WI38 (cell line): ENCODE results near the gene SNTG2.

Experiments
- H3K4me3 ChIP-seq: 2 replicates; pipeline ENCODE4 v1.5.1; 2011; ENCODE audit warnings: low read depth, mild to moderate bottlenecking, control low read depth, low read length
- CTCF ChIP-seq: IDR thresholded peaks from 2 replicates; pipeline ENCODE4 v1.5.1; 2012; ENCODE audit warnings: low read depth, mild to moderate bottlenecking, control low read depth, low read length

The SNTG2 gene

DNA sequence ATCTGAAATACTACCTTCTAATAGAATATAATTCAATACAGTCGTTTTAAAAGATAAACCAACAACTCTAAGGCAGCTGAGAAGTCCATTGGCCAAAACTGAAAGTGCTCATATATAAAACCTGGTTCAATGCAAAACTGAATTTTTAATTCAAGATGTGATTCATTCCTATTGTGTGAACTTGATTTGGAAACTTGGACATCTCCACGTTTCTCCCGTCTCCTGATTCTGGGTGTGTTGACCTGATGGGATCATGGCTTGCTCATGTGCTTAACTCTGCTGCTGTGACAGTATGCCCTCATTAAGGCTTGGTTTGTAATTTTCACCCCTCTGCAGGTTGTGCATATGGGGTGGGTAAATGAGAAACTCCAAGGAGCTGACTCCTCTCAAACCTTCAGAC lies 296.3 kb downstream of the SNTG2 start:
- H3K4me3 ChIP-seq = no peak overlapping the region
- TF ChIP-seq CTCF = no peak

DNA sequence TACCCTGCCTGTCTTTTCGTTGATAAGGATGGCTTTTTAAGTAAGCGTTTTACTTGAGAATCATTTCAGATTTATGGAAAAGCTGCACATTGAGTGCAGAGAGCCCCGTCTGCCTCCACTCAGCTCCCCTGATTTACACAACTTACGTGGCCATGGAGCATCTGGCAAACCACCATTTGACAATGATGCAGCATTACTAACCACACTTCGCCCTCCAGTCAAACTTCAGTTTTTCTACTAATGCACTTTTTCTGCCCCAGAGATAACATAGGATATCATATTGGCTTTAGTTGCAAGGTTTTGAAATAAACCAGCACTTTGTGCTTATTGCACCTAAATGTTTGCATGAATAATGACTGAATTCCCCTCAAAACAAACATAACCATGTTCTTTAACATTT lies 297.5 kb downstream of the SNTG2 start:
- no peak for TF ChIP-seq CTCF
- no peak overlapping the region for H3K4me3 ChIP-seq

DNA sequence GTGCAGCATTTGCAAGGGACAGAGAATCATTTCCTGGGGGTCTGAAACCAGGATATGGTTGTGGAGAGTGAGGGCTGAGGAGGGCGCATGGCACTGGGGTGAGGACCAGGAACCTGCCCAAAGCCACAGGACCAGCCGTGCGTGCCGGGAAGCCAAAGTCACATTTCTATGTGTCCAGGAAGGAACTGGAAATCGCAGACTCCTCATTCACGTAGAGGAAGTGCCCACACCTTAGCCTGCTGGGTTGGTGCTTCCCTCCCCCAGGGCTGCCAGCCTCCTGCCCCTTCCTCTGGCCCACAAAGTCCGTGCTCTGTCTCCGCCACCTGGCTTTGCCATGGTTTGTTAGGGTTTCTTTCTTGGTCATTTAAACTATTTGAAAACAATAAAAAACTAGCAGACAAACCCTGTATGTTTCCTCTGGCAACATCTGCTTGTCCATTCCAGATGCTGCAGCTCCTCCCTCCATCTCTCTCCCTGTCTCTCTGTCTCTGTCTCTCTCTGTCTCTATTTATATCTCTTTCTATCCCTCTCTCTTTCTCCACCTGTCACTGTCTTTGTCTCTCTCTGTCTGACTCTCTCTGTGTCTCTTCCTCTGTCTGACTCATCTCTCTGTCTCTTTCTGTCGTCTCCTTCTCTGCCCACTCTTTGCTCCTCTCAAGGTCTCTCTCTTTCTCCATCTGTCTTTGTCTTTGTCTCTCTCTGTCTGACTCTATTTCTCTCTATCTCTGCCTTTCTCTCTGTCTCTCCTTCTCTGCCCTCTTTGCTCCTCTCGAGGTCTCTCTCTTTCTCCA lies 299.4 kb downstream of the SNTG2 start:
- TF ChIP-seq CTCF = no peak
- no peak overlapping the region for H3K4me3 ChIP-seq

- H3K4me3 ChIP-seq = no peak overlapping the region
- no peak for TF ChIP-seq CTCF
These were observed 300.9 kb downstream of the SNTG2 start for GRCh38 chr2:1251520-1251919.

- TF ChIP-seq CTCF = no peak
- H3K4me3 ChIP-seq = no peak overlapping the region
These were observed 303.0 kb downstream of the SNTG2 start for GRCh38 chr2:1253629-1254028.

DNA sequence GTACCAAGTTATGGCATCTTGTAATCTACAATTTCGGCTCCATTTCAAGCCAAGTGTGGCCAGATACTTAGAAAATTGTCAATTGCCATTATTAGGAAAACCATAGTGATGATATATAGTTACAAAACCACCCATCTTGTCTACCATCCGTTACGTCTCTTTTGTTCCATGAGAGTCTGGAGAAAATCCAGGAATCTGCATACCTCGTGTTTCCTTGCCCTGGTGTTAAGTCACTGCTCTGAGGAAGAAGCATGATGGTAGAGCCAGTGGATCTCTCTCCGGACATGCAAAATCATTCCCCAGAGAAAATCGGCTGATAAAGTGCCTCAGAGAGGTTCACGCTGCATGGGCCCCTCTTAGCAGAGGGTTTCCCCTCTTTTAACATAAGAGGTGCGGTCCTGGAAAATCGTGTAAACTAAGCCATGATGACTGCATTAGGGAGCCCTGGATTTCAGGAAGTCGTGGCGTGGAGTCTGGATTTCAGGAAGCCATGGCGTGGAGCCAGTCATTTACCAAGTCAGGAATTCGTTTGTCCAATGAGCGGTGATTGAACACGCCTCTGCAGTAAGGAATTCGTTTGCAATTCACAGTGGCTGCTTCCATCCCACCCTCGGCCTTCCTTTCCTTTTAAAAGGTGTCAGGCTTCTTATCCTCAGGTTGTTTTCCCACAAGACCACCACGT lies 304.2 kb downstream of the SNTG2 start:
- H3K4me3 ChIP-seq = no peak overlapping the region
- TF ChIP-seq CTCF = no peak

- TF ChIP-seq CTCF = no peak
- no peak overlapping the region for H3K4me3 ChIP-seq
These were observed 306.1 kb downstream of the SNTG2 start for GRCh38 chr2:1256632-1257324.
